RWPE1 (cell line): ENCODE results near the gene PRKN.

Experiments used
- CTCF ChIA-PET: fragments of 350-600 bp; sonication (Branson Sonifier 250); formaldehyde crosslinking; extraction: SDS; loops from one replicate; lab custom pipeline; 2021; lab: Yijun Ruan, JAX
- POLR2A ChIA-PET: fragments of 400-600 bp; formaldehyde crosslinking; extraction: SDS; loops from one replicate; lab custom pipeline; 2020; ENCODE audit warnings: antibody characterized with exemption; ENCODE audit not compliant: low non-redundant PET; lab: Yijun Ruan, JAX
- DNase-seq: peaks from one replicate; pipeline ENCODE4 v3.0.0; 2012; ENCODE audit warnings: low spot score
- H3K27ac ChIP-seq: fragments of 450-650 bp; 2 replicates; pipeline ENCODE4 v1.5.1; 2017
- TF ChIP-seq, protein P1 (sequence below): fragments of 450-650 bp; conservative IDR thresholded peaks from 2 replicates; pipeline ENCODE4 v1.5.1; 2017; ENCODE audit warnings: low read depth, mild to moderate bottlenecking

PRKN gene

DNA sequence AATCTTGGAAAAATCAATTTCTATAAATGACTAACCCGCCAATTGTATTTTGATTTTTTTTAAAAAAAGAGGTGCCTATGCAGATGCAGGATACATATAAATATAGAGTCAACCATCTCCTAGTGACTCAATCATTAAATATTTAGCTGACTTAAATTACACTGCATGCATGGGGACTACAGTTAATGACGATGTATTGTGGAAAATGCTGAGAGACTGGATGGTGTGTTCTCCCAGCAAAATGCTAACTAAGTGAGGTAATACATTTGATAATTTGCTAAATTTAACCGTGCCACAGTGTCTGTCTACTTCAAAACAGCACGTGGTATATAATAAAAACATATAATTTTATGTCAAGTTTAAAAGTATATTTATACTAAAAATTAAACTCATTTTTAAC, 341.6 kb downstream of the PRKN start:
- CTCF ChIA-PET = no interaction called here
- TF ChIP-seq, protein P1, sequence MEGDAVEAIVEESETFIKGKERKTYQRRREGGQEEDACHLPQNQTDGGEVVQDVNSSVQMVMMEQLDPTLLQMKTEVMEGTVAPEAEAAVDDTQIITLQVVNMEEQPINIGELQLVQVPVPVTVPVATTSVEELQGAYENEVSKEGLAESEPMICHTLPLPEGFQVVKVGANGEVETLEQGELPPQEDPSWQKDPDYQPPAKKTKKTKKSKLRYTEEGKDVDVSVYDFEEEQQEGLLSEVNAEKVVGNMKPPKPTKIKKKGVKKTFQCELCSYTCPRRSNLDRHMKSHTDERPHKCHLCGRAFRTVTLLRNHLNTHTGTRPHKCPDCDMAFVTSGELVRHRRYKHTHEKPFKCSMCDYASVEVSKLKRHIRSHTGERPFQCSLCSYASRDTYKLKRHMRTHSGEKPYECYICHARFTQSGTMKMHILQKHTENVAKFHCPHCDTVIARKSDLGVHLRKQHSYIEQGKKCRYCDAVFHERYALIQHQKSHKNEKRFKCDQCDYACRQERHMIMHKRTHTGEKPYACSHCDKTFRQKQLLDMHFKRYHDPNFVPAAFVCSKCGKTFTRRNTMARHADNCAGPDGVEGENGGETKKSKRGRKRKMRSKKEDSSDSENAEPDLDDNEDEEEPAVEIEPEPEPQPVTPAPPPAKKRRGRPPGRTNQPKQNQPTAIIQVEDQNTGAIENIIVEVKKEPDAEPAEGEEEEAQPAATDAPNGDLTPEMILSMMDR = no peak
- DNase-seq = no peak
- no peak overlapping the region for H3K27ac ChIP-seq
- POLR2A ChIA-PET = no interaction called here

DNA sequence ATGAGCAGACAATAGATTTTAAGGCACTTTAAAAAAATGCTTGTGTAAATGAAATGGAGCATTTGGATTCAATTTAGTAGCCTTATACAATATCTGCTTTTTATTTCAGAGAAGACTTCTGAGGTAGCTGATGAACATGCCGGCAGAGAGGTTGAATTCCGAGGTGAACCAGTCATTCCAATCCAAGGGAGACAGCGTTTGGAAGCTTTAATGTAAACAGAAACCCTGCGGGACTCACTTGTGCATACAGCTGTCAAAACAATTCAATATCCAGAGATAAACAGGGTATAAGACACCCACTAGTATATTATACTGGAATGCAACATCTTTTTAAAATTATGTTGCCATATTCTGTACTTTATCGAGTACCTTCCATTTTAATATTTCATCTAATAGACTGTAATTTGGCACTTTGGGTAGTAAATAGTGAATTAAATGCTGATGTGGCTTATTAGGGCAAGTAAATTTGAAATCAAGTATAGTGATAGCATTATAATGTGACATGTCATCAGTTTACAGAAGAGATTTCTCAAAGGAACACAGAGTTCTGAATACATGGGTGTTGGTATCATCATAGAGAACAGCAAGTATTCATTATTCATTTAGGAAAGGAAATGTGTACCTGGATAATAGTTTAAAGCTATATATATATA, 347.7 kb downstream of the PRKN start:
- TF ChIP-seq, protein P1 = no peak
- no peak for DNase-seq
- H3K27ac ChIP-seq = no peak overlapping the region
- ChIA-PET CTCF (no interaction called here), POLR2A (no interaction called here)

DNA sequence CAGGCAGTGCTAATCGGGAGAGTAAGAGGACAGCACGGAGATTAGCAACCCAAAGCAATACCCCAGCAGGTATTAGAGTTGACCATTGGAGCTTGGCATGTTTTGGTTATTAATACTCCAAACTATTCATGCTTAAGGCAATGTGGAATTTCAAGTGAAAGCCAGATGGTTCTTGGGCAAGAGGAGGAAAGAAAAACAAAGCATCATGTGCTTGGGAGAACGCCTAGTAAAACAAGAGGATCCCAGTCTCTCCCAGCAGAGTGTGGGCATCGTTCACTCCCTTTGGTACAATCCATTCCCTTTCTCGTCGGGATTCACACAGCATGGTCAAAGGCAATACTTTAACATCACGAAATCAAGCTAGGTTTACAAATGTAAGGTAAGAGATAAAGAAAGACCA, 349.8 kb downstream of the PRKN start:
- TF ChIP-seq, protein P1 = no peak
- ChIA-PET POLR2A (no interaction called here), CTCF (no interaction called here)
- no peak overlapping the region for H3K27ac ChIP-seq
- no peak for DNase-seq

DNA sequence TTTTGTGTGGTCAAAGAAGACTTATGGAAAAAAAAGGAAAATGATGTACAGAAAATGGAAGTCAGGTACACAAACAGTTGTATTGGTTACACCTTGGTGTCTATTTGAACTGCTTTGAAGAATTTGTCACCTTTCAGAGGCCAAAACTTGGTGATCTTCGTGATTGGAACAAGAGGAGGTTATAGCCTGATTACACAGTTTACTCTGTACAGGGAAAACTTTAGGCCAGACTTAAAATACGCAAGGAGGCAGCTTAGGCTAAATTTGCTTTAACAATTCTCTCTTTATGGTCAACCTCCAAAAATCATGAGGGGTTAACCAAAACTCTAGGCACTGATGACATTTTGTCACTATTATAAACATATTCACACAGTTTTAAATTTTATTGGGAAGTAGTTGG, 353.7 kb downstream of the PRKN start:
- CTCF ChIA-PET = no interaction called here
- POLR2A ChIA-PET = no interaction called here
- no peak overlapping the region for H3K27ac ChIP-seq
- TF ChIP-seq, protein P1 = no peak
- no peak for DNase-seq

DNA sequence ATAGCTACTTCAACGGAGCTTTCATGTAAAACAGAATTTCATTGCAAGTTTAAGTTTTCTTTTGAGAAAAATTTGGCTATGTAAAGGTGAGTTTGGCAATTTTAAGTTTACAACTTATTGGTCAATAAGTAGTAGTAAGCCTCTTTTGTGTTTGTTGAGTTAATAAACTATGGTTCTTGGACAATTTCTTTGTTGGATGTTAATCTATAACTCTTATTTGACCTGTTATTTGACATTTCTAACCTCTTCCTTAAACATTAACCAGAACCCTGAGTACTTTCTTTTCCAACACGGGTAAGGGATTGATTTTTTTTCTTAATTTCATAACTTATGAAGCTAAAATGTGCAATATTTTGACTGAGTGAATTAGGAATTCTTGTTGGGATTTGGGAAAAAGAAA, 354.4 kb downstream of the PRKN start:
- TF ChIP-seq, protein P1 = no peak
- ChIA-PET POLR2A (no interaction called here), CTCF (no interaction called here)
- DNase-seq = no peak
- no peak overlapping the region for H3K27ac ChIP-seq

DNA sequence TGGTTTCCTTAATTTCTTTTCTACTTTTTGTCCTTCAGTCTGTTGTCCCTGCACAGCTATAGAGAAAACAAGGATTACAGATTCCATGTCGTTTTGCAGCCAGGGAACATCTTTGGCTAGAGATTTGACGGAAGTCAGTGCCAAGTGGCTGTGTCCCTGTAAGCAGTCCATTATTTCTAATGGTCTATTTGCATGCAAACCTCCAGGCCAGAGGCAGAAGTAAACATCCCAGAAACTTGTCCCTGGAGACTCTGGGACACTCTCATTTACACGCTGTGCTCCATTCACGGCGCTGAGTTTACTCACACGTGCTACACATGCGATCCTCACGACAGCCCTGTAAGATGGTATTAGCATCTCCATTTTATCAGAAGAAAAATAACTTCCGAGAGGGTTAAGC, 355.5 kb downstream of the PRKN start:
- H3K27ac ChIP-seq = no peak overlapping the region
- TF ChIP-seq, protein P1 = no peak
- ChIA-PET POLR2A (no interaction called here), CTCF (no interaction called here)
- DNase-seq = no peak
